ENCODE measurements around the gene FOLR2. TPM values are rescaled to one million over a fixed set of nuclear protein-coding genes. Genes with fewer than 3 reads are reported as not detected.

FOLR2 gene
- total RNA-seq, 1 experiment from 2014 or later: not detected

DNA sequence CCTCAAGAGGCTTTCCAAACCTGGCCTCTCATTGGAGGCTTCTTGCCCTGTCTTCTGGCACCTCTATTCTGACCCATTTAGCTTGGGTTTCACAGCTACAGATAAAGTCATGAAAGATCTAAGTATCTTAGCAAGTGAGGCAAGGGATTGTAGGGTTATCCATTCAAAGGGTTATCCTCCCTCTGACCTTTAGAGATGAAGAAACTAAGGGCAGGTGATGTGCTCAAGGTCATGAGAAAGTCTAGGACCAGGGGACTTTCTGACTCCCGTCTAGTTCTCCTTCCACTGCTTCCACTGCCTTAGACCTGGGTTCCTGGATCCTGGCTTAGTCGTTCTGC lies 20.1 kb downstream of the FOLR2 start:
- intact Hi-C loops (cut with micrococcal nuclease; ENCODE audit: unreplicated experiment): no loop called here
- in situ Hi-C loops (cut with HindIII; ENCODE audit: low pct_unique_long_range_greater_than_20kb, low sequenced_read_pairs): no loop called here
- Histone ChIP-seq H3K27ac (ENCODE audit: low read length) (no peak overlapping the region), H3K27me3 (ENCODE audit: control insufficient read depth, insufficient read depth, low read length) (no peaks in the 10 kb centered on the region), H3K36me3 (ENCODE audit: control insufficient read depth, insufficient read depth, low read length) (peaks cover 8% of the 10 kb centered on the region), H3K4me1 (ENCODE audit: control insufficient read depth, insufficient read depth, low read length) (peaks cover 15% of the 10 kb centered on the region), H3K4me3 (ENCODE audit: low read depth in 2 of 2, low read length in 2 of 2) (no peak overlapping the region), H3K9me3 (ENCODE audit: control insufficient read depth, insufficient read depth, low read depth, low read length) (no peaks in the 10 kb centered on the region)
- no peak for ATAC-seq
- POLR2A ChIA-PET: no interaction called here
- no peak for DNase-seq (ENCODE audit: low read depth, low spot score)
- TF ChIP-seq SIN3A (IDR thresholded peaks at IDR 0.05; ENCODE audit: borderline replicate concordance, insufficient read depth, low read depth, low read length): no peak
- BruUV-seq (replicated peaks): no TSS peak
- CTCF ChIA-PET: no interaction called here

DNA sequence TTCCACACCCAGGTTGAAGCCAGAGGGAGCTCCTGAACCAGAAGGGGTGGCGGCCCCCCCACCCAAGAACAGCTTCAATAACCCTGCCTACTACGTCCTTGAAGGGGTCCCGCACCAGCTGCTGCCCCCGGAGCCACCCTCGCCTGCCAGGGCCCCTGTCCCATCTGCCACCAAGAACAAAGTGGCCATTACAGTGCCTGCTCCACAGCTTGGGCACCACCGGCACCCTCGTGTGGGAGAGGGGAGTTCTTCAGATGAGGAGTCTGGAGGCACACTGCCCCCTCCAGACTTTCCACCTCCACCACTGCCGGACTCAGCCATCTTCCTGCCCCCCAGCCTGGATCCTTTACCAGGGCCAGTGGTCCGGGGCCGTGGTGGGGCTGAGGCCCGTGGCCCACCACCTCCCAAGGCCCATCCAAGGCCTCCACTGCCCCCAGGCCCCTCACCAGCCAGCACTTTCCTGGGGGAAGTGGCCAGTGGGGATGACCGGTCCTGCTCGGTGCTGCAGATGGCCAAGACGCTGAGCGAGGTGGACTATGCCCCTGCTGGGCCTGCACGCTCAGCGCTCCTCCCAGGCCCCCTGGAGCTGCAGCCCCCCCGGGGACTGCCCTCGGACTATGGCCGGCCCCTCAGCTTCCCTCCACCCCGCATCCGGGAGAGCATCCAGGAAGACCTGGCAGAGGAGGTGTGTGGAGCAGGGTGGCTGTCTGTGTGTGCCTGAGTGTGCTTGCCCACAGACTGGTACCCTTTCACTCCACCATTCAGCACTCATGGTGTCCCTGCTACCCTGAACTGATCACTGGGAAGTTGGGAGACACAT lies 20.7 kb downstream of the FOLR2 start:
- ChIA-PET POLR2A (no interaction called here), CTCF (interaction anchor here (0.6 to 1.2 kb wide), 3 partner anchors 10 to 479 kb away, joined by 3 to 4 read pairs (median 4); no protein-coding TSS in a partner anchor)
- Histone ChIP-seq H3K27ac (ENCODE audit: low read length) (no peak overlapping the region), H3K9me3 (ENCODE audit: control insufficient read depth, insufficient read depth, low read depth, low read length) (no peaks in the 10 kb centered on the region), H3K27me3 (ENCODE audit: control insufficient read depth, insufficient read depth, low read length) (no peaks in the 10 kb centered on the region), H3K4me1 (ENCODE audit: control insufficient read depth, insufficient read depth, low read length) (peaks cover 15% of the 10 kb centered on the region), H3K36me3 (ENCODE audit: control insufficient read depth, insufficient read depth, low read length) (peaks cover 8% of the 10 kb centered on the region), H3K4me3 (ENCODE audit: low read depth in 2 of 2, low read length in 2 of 2) (no peak overlapping the region)
- no peak for DNase-seq (ENCODE audit: low read depth, low spot score)
- ATAC-seq: peak; percentile 9; the same call in 1 of the 2 replicates
- TF ChIP-seq POLR2AphosphoS5 (IDR thresholded peaks at IDR 0.05; ENCODE audit: low read depth, low read length) (no peak), TCF7L2 (IDR thresholded peaks at IDR 0.05; ENCODE audit: low read depth, low read length) (no peak)
- TF ChIP-seq, protein P1, sequence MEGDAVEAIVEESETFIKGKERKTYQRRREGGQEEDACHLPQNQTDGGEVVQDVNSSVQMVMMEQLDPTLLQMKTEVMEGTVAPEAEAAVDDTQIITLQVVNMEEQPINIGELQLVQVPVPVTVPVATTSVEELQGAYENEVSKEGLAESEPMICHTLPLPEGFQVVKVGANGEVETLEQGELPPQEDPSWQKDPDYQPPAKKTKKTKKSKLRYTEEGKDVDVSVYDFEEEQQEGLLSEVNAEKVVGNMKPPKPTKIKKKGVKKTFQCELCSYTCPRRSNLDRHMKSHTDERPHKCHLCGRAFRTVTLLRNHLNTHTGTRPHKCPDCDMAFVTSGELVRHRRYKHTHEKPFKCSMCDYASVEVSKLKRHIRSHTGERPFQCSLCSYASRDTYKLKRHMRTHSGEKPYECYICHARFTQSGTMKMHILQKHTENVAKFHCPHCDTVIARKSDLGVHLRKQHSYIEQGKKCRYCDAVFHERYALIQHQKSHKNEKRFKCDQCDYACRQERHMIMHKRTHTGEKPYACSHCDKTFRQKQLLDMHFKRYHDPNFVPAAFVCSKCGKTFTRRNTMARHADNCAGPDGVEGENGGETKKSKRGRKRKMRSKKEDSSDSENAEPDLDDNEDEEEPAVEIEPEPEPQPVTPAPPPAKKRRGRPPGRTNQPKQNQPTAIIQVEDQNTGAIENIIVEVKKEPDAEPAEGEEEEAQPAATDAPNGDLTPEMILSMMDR (IDR thresholded peaks at IDR 0.05): no peak; the same call in 1 of the 2 replicates
- TF ChIP-seq, protein P2, sequence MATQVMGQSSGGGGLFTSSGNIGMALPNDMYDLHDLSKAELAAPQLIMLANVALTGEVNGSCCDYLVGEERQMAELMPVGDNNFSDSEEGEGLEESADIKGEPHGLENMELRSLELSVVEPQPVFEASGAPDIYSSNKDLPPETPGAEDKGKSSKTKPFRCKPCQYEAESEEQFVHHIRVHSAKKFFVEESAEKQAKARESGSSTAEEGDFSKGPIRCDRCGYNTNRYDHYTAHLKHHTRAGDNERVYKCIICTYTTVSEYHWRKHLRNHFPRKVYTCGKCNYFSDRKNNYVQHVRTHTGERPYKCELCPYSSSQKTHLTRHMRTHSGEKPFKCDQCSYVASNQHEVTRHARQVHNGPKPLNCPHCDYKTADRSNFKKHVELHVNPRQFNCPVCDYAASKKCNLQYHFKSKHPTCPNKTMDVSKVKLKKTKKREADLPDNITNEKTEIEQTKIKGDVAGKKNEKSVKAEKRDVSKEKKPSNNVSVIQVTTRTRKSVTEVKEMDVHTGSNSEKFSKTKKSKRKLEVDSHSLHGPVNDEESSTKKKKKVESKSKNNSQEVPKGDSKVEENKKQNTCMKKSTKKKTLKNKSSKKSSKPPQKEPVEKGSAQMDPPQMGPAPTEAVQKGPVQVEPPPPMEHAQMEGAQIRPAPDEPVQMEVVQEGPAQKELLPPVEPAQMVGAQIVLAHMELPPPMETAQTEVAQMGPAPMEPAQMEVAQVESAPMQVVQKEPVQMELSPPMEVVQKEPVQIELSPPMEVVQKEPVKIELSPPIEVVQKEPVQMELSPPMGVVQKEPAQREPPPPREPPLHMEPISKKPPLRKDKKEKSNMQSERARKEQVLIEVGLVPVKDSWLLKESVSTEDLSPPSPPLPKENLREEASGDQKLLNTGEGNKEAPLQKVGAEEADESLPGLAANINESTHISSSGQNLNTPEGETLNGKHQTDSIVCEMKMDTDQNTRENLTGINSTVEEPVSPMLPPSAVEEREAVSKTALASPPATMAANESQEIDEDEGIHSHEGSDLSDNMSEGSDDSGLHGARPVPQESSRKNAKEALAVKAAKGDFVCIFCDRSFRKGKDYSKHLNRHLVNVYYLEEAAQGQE (IDR thresholded peaks at IDR 0.05; ENCODE audit: insufficient read depth in 1 of 2, low read depth in 2 of 2, low read length in 1 of 2): no peak
- intact Hi-C loops (cut with micrococcal nuclease; ENCODE audit: unreplicated experiment) (no loop called here), in situ Hi-C loops (cut with HindIII; ENCODE audit: low pct_unique_long_range_greater_than_20kb, low sequenced_read_pairs) (no loop called here)
- BruUV-seq (replicated peaks): no TSS peak

DNA sequence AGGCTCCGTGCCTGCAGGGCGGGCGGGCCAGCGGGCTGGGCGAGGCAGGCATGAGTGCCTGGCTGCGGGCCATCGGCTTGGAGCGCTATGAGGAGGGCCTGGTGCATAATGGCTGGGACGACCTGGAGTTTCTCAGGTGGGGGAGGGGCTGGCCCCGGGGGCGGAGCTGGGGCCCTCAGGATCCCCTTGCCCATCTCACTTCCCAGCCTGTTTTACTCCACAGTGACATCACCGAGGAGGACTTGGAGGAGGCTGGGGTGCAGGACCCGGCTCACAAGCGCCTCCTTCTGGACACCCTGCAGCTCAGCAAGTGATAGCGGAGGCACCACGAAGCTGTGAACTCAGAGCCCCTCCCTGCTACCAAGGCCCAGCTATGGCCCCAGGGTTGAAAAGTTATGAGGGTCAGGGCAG lies 21.5 kb downstream of the FOLR2 start:
- intact Hi-C loops (cut with micrococcal nuclease; ENCODE audit: unreplicated experiment) (no loop called here), in situ Hi-C loops (cut with HindIII; ENCODE audit: low pct_unique_long_range_greater_than_20kb, low sequenced_read_pairs) (no loop called here)
- TF ChIP-seq, protein P1 (IDR thresholded peaks at IDR 0.05): peak; percentile 96
- TF ChIP-seq, protein P2 (IDR thresholded peaks at IDR 0.05; ENCODE audit: insufficient read depth in 1 of 2, low read depth in 2 of 2, low read length in 1 of 2): no peak
- DNase-seq (ENCODE audit: low read depth, low spot score) (peak; percentile 27), ATAC-seq (peak; percentile 69)
- H3K9me3 ChIP-seq (ENCODE audit: control insufficient read depth, insufficient read depth, low read depth, low read length): no peaks in the 10 kb centered on the region
- no peak overlapping the region for H3K27ac ChIP-seq (ENCODE audit: low read length)
- H3K27me3 ChIP-seq (ENCODE audit: control insufficient read depth, insufficient read depth, low read length): no peaks in the 10 kb centered on the region
- H3K4me1 ChIP-seq (ENCODE audit: control insufficient read depth, insufficient read depth, low read length): peaks cover 15% of the 10 kb centered on the region
- no TSS peak for BruUV-seq (replicated peaks)
- POLR2A ChIA-PET: no interaction called here
- no peak overlapping the region for H3K4me3 ChIP-seq (ENCODE audit: low read depth in 2 of 2, low read length in 2 of 2)
- CTCF ChIA-PET: interaction anchor here (0.6 to 1.2 kb wide), 3 partner anchors 10 to 193 kb away, joined by 4 read pairs; no protein-coding TSS in a partner anchor
- peaks cover 7% of the 10 kb centered on the region for H3K36me3 ChIP-seq (ENCODE audit: control insufficient read depth, insufficient read depth, low read length)

Data from Panc1 (cell line).